ENCODE results near the gene DMWD.

DNA sequence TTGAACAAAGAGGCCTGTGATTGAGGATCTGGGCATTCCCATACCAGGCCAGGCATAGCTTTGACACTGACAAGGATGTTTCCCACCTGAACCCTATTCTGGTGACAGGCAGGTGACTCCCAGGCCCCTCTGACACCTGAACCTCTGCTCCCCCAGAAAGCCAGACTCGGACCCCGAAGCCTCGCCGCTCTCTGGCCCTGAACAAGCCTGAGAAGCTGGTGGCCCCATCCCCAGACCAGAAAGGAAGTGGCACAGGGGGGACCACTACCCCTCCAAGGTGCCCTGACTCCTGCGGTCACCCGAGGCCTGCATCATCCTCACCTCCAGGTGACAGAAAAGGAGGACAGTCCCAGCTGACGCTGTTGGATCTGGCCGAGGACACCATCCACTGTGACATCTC lies 38.3 kb downstream of the DMWD start:
- no peak for TF ChIP-seq CHD2 (IDR thresholded peaks at IDR 0.05; ENCODE audit: low read length, partially characterized antibody)
- no peak for TF ChIP-seq GATA2 (CRISPR knock-in tag; IDR thresholded peaks at IDR 0.05)
- no peak for TF ChIP-seq EP300 (IDR thresholded peaks at IDR 0.05; ENCODE audit: borderline replicate concordance in 1 of 2, low read depth in 1 of 2, low read length in 1 of 2)
- TF ChIP-seq POLR2AphosphoS5 (IDR thresholded peaks at IDR 0.05; ENCODE audit: low read depth, low read length), result no peak
- TF ChIP-seq, protein P1, sequence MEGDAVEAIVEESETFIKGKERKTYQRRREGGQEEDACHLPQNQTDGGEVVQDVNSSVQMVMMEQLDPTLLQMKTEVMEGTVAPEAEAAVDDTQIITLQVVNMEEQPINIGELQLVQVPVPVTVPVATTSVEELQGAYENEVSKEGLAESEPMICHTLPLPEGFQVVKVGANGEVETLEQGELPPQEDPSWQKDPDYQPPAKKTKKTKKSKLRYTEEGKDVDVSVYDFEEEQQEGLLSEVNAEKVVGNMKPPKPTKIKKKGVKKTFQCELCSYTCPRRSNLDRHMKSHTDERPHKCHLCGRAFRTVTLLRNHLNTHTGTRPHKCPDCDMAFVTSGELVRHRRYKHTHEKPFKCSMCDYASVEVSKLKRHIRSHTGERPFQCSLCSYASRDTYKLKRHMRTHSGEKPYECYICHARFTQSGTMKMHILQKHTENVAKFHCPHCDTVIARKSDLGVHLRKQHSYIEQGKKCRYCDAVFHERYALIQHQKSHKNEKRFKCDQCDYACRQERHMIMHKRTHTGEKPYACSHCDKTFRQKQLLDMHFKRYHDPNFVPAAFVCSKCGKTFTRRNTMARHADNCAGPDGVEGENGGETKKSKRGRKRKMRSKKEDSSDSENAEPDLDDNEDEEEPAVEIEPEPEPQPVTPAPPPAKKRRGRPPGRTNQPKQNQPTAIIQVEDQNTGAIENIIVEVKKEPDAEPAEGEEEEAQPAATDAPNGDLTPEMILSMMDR (IDR thresholded peaks at IDR 0.05), result no peak

Data from SK-N-SH (cell line).